Left hindlimb (tissue), 1 donor: ENCODE measurements around the gene CD164L2.

Experiments
- DNase-seq: peaks from one replicate; pipeline ENCODE4 v3.0.0-alpha.2; 2018

CD164L2 gene

DNA sequence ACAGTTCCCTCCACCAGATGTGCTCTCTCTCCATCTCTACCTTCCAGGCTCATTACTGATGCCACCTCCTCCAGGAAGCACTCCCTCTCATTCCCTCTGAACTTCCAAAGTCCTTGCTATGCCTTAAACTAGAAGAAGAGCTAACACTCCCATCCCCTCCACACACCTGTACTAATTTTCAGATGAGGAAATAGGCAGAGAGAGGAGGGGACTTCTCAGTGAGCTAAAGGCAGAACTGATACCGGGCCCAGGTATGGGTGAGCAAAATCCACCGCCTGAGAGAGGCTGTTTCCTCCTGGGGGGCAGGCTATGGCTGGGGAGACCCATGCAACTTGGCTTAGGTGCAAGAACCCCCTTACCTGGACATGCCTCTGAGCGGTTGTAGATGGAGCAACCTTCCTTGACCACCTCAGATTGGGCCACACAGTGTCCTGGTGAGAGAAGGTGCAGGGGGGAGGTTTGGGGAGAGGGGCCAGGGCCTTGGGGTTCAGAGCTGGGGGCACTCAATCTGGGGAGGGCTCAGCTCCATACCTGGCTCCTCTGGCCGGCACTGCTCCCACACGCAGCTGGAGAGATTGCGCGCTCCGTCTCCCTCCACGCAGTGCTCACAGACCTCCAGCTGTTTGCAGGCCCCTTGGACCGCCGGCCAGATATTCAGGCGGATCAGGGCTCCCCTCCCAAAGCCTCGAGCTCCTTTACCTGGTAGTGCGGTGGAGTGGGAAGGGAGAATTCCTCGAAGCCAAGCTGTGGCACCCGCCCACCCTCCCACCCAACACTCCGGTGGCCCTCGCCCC is 967 bp downstream of the CD164L2 start:
- no peak for DNase-seq

DNA sequence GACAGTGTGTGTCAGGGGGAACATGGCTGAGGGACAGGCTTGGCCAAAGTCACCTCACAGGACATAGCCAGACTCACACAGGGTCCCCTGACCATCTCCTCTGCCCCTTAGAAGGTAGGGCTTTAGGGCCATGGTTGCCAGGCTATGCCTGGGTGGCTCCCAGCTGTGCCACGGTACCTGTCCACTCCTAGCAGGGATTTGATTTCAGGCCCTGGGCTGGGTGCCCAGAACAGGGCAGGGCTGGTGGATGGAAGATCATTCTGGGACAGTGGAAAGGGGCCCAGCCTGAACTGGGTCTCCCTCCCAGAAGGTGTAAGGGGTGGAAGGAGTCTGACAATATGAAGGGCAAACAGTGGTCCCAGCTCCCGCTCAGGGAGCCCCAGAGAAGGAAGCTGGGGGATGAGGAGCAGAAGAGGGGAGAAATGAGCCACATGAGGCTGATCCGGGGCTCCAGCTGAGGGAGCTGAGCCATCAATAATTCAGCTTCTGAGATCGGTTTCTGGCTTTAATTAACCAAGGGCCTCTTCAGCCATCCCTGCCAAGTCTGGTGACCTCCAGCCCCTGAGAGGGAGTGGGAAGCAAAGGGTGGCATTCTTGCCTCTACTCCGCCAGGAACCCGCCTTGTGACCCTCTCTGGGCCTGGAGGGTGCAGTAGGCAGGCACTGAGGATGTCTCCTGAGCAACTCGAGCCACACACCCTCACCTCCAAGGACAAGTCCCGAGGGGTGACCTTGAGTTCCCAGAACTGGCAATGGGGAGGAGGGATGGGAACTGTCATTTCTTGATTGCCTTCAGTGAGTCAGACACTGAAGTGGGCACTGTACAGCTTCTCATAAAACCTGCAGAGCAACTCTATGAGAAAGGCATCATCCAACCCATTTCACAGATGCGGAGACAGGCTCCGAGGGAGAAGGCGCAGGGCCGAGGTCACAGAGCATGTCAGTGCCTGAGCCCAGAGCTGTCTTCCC is 2.1 kb downstream of the CD164L2 start:
- DNase-seq, result no peak

DNA sequence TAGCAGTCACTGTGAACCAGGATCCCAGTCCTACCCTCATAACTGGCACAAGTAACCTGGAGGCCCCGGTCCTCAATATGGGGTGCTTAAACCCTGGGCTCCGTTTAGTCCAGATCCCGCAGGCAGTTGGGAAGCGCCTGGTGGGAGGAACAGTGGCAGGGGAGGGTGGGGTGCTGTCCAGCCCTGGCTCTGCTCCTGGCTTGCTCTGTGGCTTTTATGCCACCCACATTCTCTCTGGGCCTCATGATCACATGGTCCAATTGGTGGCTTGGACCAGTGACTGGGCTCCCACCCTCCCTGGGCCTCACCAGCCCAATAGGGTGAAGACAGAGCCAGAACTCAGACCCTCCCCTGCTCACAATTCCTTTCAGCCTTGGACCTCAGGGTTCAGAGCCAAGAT is 2.9 kb downstream of the CD164L2 start:
- DNase-seq, result no peak

- DNase-seq, result no peak
These were observed 3.5 kb downstream of the CD164L2 start for GRCh38 chr1:27379564-27380122.

GRCh38 chr1:27377760-27378495 is 5.2 kb downstream of the CD164L2 start:
- DNase-seq, result no peak

DNA sequence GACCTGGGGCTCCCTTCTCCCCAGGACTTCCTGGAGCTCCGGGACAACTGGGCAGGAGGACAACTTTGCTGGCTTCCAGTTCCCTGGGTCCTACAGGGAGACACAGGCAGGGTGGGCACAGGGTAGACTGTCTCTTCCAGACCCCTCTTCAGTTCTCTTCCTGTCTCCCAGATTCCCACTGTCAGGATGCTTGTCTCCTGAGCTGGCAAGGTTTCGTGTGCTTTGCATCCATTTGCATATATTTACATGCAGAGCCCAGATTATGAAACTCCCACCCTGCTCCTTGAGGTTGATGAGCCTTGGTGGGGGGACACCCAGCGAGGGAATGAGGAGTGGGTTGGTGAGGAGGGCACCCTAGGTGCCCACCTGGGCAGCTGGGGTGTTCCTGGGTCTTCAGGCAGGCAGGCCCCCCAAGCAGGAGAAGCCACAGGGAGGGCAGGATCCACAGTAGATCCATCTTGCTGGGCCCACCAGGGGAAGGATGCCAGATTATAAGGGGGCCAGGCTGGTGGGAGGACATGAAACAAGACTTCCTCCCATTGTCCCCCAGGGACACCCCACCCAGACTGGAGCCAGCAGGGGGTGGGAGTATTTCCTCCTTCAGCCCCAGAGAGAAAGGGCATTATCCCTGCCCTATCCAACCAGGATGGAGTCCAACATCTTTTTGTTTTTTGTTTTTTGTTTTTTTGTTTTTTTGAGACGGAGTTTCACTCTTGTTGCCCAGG is 8.6 kb downstream of the CD164L2 start, which contains the start of gene FCN3:
FCN3 (minus strand) TSS at position 463 of the 725 bp plus-strand sequence; CDS start at position 457, 6 bp downstream.
- DNase-seq, result no peak

- no peak for DNase-seq
These were observed 10.1 kb downstream of the CD164L2 start for GRCh38 chr1:27372808-27373690.

GRCh38 chr1:27372022-27372807 is 10.9 kb downstream of the CD164L2 start:
- DNase-seq, result no peak

GRCh38 chr1:27368869-27369582 is 14.1 kb downstream of the CD164L2 start:
- no peak for DNase-seq

GRCh38 chr1:27367160-27367650 is 15.9 kb downstream of the CD164L2 start:
- no peak for DNase-seq

- peak; percentile 87 for DNase-seq
These were observed 16.5 kb downstream of the CD164L2 start, which contains the start of gene MAP3K6 for GRCh38 chr1:27366411-27367159. Gene MAP3K6, minus strand, starts transcription at chr1:27366961. Its CDS starts 364 bp downstream, at chr1:27366597.

DNA sequence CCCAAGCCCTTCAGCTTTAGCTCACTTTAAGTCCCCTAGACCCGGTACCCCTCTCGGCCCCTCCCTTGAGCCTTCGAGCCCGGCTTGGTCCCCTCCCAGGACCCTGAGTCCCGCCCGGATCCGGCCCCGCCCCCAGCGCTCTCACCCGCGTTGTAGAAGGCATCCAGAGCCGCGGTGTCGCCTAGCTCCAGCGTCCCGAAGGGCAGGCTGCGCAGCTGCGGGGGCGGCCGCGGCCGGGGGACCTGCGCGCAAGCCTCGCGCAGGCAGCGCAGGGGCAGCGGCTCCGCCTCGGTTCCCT is 17.1 kb downstream of the CD164L2 start:
- DNase-seq, result peak; percentile 89

DNA sequence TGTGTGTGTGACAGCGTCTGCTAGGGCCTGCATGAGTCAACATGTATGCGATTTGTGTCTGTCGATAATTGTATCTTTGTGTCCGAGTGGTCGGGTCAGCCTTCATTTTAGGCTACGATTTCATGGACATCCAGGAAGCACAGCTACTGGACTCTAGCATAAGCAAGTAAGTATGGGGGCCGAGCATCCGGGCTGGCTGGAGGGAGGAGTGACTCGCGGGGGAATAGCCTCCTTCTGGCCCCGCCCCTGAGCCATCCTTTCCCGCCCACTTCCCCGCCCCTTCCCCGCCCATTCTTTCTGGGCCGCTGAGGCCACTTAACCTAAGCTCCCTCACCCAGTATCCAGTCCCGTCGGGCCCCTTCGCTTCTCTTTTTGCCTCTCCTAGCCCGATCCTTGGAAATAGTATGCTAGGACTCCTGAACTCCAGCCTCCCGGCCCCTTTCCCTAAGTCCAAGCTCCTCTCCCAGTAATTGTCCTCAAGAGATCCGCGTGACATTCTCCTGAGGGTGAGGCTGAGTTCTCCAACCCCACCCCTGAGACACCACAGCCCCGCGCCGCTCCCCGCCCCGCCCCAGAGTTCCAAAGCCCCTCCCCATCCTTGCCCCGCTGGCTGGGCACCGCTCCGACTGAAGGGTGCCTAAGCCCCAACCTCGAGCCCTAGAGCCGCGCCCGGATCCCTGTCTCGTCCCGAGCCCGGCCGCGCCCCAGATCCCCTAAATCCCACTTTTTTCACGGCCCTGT is 17.6 kb downstream of the CD164L2 start:
- peak; percentile 94 for DNase-seq

DNA sequence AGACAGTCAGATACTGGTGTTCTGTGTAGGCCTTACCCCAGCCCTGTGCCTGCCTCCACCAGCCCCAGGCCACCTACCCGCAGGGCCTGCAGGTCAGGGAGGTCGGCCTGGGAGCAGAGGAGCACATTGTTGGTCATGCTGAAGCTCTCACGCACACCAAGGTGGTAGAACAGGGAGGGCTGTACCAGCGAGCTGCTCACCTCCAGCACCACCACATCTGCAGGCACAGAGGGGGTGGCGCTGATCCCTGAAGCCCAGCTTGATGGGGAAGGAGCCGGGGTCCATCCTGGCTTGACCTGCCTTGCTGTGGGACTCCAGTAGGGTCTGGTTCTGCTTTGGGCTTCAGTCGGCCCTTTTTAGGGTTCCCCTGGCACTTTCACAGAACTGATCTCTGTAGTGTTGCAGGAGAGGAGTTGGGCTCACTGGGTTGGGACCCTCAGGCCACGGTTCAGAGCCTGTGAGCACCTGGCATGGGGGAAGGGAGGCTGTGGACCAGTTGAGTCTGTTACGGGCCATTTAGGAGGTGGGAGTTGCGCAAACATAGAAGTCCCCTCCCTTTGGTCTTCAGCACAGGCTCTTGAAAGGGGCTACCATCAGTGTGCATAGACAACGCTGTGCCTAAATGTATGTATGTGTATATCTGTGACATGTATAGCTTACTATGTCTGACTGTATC is 18.3 kb downstream of the CD164L2 start:
- DNase-seq, result no peak

DNA sequence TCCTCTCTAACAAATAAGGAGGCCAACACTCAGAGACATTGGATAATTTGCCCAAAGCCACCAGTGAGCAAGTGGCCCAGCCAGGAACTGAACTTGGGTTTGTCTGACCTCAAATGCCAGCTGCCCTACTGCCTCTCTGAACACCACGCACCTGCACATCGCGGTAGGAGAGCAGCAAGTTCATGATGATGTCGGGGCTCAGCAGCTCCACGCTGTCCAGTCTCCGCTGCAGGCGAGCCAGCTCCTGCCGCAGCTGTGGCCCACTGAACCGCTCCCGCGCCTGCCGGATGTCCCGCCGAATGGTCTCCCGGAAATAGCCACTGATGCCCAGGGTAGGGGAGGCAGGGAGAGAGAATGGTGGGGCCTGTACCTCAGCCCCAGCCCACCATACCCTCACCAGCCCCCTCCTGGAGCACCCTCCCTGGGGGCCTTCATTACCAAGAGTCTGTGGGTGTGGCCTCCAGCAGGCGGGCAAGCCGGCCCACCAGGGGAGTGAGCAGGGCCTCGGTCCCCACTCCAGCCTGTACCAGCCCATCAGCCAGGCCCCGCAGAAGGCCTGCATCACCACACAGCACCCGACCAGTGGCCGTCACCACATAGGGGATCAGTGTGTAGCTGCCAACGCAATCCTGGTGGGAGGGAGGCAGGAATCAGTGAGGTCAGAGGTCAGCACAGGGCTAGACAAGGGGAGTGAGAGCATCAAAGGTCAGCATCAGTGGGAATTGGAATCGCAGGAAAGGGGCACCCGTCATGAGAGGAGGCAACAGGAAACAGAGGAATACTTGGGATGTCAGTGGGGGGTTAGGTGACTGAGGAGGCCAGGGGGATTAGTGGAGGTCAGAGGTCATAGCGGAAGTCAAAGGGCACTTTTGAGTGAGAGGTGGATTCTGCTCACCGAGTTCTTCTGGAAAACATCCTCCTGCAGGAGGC is 19.1 kb downstream of the CD164L2 start:
- DNase-seq, result no peak

DNA sequence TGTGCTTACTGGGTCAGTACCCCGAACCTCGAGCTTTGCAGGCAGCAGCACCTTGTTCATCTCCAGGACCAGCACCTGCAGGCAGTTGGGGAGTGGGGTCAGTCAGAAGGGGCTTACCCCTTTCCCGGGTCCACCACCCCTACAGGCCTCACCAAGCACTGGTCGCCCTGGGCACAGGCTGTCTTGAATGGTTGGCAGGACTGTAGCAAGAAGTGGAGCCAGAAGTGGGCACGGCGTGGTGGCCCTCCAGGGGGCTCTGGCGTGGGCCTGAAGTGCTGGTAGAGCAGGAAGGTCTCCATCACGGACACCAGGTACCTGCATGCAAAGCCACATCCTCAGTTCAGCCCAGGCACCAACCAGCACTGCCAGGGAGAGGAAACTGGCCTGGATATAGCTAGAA is 21.6 kb downstream of the CD164L2 start:
- no peak for DNase-seq
